CD1c-positive myeloid dendritic cell (primary cell): ENCODE data around the gene RAB18.
A peak's percentile ranks its signal among the peaks of the same experiment; 100 is the strongest.
"Not testable (repeated sequence)": the region's sequence is repeated elsewhere in the genome, so short reads cannot be mapped to it uniquely, and the experiment has no call there.

Source experiments
- DNase-seq: peaks from one replicate; pipeline ENCODE4 v3.0.0-alpha.2; 2016; ENCODE audit errors: extremely low spot score

RAB18 gene

DNA sequence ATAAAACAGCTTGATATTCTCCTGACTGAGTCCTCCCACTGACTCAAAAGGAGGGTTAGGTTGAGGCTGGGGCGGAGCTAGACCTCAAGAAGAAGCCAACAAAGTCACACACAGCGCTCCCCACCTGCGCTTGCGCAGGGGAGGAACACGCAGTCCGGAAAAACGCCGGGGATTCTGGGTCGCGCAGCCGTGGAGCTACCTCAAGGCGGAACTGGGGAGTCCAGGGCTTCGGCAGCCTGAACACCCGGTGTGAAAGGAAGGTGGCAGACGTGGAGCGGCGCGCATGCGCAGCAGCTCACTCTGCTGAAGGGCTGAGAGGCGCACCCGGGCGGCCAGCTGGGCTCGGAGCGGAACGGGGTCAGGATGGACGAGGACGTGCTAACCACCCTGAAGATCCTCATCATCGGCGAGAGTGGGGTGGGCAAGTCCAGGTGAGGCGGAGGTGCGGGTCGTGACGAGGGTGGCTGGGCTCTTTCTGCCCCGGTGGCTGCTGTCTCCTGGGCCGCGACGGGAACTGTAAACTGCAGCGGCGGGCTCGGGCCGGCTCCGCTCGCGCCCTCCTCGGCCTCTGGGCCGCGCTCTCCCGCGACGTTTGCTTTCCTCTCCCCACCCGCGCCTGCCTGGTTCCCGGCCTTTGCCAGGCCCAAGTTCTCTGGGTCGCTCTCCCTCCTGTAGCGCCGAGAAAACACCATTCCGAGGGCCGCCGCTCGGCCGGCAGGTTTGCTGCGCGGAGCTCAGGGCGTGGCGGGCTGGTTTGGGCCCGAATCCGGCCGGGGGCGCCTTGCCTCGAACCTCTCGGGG is at the start of gene RAB18:
Gene RAB18 (plus strand): TSS at position 298 of the 801 bp plus-strand sequence. CDS start 66 bp downstream, at position 364.
- peak; percentile 99 for DNase-seq

DNA sequence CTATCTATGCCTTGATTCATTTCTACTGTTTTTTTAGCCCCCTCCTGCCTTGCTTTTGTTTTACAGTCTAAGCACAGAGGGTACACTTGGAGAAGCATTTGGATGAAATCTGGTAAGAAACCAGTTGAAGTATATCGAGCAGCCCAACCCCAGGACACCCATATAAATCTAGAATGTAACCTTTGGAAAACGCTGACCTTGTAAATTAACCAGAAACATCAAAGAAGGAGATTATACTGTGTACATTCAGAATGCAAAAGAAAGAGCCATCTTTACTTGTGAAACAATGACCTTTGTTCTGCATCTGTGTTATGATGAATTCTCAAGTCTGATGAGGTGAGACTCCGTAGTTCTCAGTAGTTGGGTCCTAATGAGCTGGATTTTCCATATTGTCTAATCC is 49.3 kb upstream of the RAB18 start:
- no peak for DNase-seq

DNA sequence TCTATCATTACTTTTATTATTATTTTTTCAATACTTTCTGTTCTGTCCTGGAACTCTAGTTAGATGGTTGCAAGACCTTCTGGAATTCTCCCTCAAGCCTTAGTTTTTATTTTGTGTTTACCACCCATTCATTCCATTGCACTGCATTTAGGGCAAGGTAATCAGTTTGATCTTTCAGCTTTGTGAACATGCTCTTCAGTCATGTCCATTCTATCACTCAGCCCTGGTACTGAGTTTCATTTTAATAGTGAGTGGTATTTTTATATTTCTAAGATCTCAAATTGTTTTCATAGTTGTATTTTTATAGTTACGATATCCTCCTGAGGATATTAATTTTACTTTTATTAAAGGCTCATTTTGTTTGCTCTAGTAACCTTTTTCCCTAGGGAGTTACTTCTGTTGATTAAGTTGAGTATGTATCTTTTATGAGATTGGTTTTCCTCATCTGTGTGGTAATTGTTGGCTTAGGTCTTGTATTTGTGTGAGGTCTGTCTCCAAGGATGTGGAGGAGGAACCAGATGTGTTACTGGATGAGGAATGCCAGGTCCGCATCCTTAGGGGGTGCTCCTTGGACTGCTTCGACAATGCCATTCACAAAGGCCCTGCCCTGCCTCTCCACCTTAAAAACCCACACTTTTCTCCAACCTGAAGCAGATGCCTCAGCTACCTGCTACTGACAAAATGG is 46.7 kb upstream of the RAB18 start:
- no peak for DNase-seq

DNA sequence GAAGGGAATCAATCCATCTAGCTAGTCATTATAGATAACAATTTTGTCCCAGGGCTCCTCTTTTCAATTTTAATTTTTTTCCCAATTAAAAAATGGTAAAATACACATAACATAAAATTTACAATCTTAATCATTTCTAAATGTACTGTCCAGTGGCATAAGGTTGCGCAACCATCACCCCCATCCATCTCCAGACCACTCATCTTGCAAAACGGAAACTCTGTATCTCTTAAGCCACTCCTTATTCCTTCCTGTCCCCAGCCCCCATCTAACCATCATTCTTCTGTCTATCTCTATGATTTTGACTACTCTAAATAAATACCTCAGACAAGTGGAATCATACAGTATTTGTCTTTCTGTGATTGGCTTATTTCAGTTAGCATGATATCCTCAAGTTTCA is 46.1 kb upstream of the RAB18 start:
- no peak for DNase-seq

DNA sequence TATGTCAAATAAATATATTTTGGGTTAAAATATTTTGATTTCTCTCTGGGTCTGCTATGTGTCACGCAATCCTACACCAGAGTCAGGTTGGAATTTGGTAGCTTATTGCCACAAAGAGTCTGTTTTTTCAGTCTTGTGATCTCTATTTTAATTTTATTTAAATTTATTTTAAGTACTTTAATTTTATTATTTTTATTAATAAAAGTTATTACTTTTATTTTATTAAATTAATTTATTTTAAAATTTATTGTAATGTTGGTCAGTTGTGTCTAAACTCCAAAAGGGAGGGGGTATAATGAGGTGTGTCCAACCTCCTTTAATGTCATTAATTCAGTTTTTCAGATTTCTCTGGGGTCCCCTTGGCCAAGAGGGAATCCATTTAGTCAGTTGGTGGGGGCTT is 42.8 kb upstream of the RAB18 start:
- no peak for DNase-seq

GRCh38 chr10:27463961-27464360 is 40.1 kb upstream of the RAB18 start:
- no peak for DNase-seq

GRCh38 chr10:27464993-27465392 is 39.1 kb upstream of the RAB18 start:
- peak; percentile 26 for DNase-seq

- not testable (repeated sequence) for DNase-seq
Observed at GRCh38 chr10:27465596-27465995, 38.5 kb upstream of the RAB18 start.

- no peak for DNase-seq
Observed at GRCh38 chr10:27470885-27471284, 33.2 kb upstream of the RAB18 start.

DNA sequence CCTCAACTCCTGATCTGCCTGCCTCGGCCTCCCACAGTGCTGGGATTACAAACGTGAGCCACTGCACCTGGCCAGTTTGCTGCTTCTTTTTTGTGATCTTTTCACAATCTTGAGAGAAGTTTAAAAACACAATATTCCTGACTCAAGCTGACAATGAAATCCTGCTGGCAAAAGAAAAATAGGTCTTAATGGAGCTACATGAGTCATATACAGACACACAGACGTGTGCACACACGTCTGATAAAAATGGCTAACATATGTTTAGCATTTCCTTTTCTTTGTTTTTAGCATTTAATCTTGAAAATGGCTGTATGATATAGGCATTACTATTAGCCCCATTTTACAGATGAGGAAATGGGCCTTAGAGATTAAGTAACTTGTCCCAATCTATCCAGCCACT is 29.4 kb upstream of the RAB18 start:
- no peak for DNase-seq

DNA sequence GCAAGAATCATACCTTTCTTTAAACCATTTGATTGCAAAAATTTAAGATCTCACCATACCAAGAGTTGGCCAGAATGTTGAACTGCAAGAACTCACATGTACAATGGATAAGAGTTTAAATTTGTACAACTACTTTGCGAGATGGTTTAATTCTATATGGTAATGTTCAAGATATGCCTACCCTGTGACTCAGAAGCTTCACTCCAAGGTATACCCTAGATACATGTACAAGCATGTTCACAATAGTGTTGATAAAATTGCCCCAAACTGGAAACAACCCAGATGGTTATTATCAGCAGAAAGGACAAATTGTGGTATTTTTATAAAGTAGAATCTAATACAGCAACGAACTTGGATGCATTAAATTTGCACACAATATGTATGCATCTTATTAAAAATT is 25.1 kb upstream of the RAB18 start:
- DNase-seq, result no peak

GRCh38 chr10:27481486-27481885 is 22.6 kb upstream of the RAB18 start:
- DNase-seq, result peak; percentile 30

- no peak for DNase-seq
Observed at GRCh38 chr10:27482984-27483956, 20.8 kb upstream of the RAB18 start.

DNA sequence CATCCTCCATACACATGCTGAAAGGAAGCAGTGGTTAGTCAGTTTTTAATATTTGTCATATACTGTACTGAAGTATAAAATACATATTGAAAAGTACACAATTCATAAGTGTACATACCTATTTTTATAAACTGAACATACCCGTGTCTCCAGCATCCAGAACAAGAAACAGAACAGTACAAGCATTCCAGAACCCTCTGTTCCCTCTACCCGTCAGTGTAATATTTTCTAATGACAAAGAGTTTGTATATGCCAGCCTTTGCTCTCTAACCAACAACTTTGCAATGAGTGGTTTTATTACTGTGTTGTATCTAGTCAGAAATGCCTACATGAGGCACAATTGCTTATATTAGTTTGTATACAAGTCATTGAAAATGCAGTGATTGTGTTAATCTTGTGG is 18.7 kb upstream of the RAB18 start:
- DNase-seq, result no peak

DNA sequence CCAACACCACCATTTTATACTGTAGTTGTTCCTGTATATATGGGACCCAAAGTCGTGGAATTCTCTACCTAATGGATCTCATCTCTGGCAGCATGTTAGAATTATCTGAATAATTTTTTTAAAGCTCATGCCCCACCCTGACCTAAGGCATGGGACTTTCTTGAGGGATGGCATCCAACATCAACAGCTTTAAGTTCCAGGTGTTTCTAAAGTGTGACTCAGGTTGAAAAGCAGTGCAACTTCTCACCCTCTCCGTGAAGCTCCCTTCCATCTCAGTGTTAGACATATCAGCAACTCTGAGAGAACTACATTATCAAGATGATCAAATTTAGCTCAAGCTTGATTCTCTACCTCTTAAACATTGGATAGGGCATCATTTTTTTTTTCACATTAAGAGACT is 18.1 kb upstream of the RAB18 start:
- DNase-seq, result no peak

DNA sequence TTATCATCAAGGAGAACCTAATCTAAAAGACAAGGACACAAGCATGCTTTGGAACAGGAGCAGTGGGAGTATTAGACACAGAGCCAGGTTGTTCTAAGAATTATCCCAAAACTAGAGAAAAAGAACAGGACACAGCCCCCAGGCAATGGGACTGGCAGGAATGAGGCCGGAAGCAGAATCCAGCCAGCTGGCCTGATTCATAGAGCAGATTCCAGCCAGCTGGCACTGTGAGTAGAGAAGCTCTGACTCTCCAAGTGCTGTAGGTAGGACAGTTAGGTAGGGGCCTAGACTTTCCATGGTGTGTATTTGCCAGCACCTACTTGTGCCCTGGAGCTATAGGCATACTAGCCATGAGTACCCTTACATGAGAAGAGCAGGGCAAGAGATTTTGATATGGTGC is 13.3 kb upstream of the RAB18 start:
- no peak for DNase-seq

DNA sequence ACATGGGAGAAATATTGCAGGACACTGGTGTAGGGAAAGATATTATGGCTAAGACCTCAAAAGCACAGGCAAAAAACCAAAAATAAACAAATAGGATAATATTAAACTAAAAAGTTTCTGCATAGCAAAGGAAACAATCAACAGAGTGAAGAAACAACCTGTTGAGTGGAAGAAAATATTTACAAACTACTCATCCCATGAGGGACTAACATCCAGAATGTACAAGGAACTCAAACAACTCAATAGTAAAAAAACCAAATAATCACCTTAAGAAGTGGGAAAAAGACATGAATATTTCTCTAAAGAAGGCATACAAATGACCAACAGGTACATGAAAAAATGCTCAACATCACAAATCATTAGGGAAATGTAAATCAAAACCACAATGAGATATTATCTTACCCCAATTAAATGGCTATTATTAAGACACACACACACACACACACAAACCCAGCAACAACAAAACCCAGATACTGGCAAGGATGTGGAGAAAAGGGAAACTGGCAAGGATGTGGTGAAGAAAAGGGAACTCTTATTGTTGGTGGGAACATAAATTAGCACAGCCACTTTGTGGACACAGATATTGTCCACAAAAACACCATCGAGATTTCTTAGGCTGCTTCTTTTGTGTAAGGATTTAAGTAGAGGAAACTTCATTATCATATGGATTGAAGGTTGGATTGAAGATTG is 9.8 kb upstream of the RAB18 start:
- DNase-seq, result no peak

DNA sequence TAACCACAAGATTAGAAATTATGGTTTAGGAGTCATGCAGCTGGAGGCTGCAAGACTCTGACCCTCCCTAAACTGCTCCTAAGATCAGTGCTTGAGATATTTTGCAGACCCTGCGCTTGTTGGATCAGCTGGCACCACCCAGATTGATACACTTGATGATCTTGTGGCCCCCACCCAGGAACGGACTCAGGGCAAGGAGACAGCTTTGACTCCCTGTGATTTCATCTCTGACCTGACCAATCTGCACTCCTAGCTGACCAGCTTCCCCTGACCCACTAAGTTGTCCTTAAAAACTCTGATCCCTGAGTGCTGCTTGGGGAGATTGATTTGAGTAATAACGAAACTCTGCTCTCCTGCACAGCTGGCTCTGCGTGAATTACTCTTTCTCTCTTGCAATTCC is 8.0 kb upstream of the RAB18 start:
- DNase-seq, result no peak

- DNase-seq, result no peak
Observed at GRCh38 chr10:27500096-27500495, 4.0 kb upstream of the RAB18 start.

GRCh38 chr10:27500886-27501285 is 3.2 kb upstream of the RAB18 start:
- DNase-seq, result no peak

- no peak for DNase-seq
Observed at GRCh38 chr10:27503498-27504006, 552 bp upstream of the RAB18 start.
